GM18907 (cell line): ENCODE data around the gene RCSD1.
"Not testable (repeated sequence)": the region's sequence is repeated elsewhere in the genome, so short reads cannot be mapped to it uniquely, and the experiment has no call there.

Source experiments
- ATAC-seq: cut with Tn5 transposase; IDR thresholded peaks from one replicate; pipeline ENCODE4 v1.9.1; 2021; ENCODE audit warnings: mild to moderate bottlenecking, moderate library complexity; ENCODE audit not compliant: unreplicated experiment

RCSD1 gene

DNA sequence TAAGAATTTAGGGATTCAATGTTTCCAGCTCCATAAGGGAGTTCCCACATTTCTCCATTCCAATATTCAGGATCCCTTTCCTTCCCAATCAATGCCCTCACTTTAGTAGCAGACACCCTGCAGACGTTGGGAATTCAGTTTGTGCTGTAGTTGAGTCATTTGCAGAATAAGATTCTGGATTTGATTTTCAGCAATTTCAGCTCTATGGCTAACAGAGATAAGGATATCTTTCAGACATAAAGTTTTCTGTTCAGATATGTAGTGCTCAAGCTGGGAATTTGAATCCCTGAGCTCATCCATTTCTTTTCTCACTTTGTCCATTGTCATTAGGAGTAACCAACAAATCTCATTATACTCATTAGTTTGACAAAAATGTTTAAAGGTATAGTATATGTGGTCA lies 104.8 kb downstream of the RCSD1 start:
- no peak for ATAC-seq

DNA sequence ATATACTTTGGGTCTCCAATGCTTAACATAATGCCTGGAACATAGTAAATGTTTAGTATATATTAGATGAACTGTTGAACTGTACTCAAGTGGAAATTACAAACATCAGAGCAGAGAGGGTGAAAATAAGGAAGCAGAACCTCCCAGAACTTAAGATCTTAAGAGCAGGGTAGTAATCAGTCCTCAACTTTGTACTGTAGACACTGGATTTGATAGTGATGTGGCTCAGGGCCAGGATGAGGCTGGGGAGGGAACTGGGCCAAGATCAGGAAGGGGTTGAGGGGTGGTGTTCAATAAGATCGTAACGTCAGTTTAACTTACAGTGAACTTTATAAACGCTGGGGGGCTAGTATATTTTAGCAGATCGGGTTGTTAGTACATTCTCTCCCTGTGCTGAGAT lies 107.1 kb downstream of the RCSD1 start:
- ATAC-seq, result no peak

DNA sequence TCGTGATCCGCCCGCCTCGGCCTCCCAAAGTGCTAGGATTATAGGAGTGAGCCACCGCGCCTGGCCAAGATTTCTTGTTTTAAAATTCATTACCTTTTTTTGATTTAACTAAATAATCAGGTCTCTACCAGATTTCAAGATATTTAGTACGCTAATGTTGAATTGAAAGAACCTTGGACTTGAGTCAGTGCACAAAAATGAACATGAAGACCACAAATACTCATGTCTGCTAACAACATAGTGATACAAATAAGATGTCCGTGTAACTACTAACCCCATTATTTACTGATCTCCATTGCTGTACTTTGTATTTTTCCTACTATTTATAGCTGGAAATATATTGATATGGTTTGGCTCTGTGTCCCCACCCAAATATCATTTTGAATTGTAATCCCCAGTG lies 108.1 kb downstream of the RCSD1 start:
- ATAC-seq, result no peak

DNA sequence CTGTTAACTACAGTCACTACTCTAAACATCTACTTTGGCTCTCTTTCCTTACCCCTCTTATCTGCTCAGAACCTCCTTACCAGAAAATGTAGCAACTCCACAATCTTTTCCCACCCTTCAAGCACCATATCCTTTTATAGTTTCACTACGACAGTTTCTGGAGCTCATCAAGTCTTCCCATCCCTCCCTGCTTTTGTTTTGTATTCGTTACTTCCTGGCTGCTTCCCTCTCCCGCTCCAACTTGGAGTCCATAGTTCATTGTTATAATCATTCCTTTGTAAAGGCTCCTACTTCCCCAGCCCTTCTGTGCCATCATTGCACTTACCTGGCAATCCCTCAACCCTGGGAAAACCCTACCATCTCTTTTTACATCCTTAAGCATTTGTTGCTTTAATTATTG lies 109.7 kb downstream of the RCSD1 start:
- ATAC-seq, result no peak

DNA sequence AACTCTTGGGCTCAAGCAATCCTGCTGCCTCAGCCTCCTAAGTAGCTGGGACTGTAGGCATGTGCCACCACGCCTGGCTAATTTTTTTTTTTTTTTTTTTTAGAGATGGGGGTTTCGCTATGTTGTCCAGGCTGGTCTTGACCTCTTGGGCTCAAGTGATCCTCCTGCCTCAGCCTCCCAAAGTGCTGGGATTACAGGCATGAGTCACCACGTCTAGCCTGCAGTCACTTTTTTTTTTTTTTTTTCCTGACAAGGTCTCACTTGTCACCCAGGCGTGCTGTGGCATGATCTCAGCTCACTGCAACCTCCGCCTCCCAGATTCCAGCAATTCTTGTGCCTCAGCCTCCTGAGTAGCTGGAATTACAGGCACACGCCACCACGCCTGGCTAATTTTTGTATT lies 111.1 kb downstream of the RCSD1 start:
- not testable (repeated sequence) for ATAC-seq

DNA sequence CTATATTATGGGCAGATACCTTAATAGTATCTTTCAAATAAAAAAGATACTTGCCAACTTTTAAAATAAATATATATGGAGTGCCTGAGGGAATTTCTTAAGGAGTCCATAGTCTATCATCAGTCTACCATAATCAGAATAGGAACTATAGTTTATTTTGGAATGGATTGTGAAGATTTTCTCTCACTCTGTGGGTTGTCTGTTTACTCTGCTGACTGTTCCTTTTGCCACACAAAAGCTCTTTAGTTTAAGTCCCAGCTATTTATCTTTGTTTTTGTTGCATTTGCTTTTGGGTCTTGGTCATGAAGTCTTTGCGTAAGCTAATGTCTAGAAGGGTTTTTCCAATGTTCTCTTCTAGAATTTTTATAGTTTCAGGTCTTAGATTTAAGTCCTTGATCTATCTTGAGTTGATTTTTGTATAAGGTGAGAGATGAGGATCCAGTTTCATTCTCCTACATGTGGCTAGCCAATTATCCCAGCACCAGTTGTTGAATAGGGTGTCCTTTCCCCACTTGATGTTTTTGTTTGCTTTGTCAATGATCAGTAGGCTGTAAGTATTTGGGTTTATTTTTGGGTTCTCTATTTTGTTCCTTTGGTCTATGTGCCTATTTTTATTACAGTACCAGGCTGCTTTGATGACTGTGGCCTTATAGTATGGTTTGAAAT lies 112.5 kb downstream of the RCSD1 start:
- ATAC-seq, result not testable (repeated sequence)

DNA sequence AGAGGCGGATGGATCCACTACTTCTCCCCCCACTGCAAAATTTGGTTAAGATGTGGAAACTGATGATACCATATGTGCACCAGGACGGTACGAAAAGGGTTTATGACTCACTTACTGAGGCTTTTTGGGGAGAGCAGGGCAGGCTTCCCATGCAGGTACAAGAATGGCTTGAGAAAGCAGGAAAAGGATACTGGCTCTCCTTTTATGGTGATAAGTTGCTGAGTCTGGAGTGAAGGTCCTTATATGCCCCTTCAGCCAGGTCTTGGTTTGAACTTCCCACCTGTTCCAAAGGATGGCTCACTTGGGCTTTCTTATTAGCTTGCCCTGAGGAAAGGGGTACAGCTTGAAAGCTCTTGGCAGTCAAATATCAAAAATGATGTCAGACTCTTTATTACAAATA lies 114.9 kb downstream of the RCSD1 start:
- no peak for ATAC-seq

DNA sequence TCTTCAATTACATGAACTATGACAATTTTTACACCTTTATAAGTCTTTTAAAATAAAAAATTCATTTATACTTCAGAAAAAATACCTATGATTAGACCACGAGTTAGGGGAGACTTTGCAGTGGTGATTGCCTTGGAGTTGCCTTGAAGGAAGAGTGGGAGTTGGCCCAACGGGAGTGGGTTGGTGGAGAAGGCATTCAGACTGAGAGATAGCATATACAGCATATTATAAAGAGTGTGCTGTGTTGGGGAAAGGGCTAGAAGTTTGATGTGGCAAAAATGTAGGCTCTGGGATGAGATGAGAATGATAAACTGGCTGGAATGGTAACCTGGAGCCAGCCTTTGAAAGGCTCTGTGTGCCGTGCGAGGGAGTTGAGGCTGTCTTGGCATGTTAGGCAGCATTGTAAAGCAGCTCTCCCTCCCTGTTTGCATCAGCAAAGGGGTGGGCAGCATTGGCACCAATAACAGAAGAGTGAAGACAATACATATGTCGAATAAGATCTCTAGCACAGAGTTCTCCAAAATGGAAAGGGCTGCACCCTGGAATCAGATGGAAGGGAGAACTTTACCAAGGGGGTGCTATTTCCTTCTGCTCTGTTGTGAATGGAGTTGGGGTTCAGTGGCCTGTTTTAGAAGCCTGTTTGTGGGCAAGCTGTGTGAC lies 116.1 kb downstream of the RCSD1 start:
- ATAC-seq, result no peak

DNA sequence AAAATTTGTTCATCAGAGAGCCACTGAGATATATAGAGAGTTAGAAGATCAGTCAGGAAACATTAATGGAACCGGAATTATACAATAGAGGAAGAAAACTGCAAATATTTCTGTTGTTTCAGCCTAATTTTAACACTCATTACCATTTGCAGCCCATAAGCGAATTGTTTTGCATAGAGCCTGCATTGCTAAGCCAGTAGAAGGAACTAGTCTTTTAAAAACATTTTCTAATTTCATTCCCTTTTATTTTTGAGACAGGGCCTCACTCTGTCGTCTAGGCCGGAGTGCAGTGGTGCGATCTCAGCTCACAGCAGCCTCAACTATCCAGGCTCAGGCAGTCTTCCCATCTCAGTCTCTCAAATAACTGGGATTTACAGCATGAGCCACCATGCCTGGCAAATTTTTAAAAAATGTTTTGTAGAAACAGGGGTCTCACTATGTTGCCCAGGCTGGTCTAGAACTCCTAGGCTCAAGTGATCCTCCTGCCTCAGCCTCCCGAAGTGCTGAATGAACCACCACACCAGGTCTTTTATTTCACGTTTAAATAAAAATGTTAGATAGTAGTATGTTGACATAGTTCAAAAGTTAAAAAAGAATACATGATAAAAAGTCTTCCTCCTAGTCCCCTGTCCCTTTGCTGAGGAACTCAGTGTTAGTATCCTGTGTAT lies 117.1 kb downstream of the RCSD1 start:
- no peak for ATAC-seq

DNA sequence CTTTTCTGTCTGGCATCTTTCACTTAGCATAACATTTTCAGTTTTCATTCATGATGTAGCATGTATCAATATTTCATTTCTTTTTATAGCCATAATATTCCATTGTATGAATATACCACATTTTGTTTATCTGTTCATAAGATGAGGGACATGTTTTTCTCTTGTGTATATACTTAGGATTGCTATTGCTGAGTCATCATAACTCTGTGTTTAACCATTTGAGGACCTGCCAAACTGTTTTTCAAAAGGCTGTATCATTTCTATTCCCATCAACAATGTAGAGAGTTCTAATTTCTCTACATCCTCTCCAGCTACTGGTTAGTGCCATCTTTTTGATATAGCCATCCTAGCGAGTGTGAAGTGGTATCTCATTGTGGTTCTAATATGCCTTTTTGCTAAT lies 118.0 kb downstream of the RCSD1 start:
- no peak for ATAC-seq

DNA sequence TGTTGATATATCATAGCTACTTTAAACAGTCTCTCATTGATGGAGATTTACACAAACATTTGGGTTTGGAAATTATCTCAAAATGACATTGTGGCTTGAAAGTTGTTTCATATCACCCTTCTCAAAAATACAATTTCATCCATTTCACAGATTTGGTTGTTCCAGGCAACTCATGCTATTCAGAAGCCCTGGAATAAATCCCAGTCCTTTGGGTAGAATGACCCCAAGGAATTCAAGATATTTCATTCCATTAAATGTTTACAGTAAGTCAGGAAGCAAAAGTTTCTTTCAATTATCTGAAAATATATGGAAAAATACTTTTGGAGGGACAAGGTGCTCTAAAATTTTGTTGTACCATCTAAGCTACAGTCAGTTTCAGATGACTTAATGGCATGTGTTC lies 118.9 kb downstream of the RCSD1 start:
- no peak for ATAC-seq

DNA sequence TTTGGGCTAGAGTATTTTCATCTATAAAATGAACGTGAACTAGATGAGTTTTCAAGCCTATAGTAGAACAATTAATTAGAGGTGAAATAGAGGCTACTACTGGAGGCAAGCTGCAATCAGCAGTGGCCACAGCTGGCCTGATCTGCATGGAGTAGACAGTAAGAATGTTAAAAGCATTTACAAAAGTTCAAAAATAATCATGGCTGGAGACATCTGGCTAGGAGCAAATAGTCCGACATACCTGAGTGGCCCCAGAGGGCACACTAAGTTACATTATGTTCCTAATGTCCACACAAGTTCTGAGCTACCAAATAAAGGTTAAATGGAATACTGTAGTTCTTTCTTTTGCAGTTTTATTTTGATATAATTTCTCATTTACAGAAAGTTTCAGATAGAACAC lies 119.7 kb downstream of the RCSD1 start:
- ATAC-seq, result no peak

DNA sequence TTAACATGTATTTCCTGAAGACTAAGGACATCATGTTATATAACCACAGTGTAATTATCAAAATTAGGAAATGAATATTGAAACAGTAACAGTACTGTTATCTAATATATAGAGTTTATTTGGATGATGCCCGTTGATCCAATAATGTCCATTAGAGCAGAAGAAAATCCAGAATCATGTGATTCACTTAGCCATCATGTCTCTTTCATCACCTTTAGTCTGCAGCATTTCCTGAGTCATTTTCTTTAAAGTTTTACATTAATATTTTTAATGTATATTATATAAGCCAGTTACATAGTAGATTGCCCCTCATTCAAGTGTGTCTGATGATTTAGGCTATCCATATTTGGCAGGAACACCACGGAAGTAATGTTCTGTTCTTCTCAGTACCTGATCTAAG lies 120.6 kb downstream of the RCSD1 start:
- ATAC-seq, result no peak

DNA sequence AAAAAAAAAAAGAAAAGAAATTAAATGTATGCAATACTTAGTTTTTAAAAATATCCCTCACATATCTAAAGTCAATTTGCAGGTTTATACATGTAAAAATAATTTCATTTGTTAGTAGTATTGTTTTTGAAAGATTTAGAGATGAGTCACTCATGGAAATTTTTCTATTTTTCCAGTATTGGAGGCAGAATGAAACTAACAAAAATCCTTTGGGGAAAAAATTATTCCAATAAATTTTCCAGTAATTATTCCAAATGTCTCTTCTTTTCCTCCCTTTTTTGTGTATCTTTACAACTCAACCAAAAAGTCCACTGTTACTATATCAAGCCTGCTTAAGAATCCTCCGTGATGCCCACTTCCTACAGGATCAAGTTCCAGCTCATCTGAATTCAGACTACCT lies 121.6 kb downstream of the RCSD1 start:
- no peak for ATAC-seq

DNA sequence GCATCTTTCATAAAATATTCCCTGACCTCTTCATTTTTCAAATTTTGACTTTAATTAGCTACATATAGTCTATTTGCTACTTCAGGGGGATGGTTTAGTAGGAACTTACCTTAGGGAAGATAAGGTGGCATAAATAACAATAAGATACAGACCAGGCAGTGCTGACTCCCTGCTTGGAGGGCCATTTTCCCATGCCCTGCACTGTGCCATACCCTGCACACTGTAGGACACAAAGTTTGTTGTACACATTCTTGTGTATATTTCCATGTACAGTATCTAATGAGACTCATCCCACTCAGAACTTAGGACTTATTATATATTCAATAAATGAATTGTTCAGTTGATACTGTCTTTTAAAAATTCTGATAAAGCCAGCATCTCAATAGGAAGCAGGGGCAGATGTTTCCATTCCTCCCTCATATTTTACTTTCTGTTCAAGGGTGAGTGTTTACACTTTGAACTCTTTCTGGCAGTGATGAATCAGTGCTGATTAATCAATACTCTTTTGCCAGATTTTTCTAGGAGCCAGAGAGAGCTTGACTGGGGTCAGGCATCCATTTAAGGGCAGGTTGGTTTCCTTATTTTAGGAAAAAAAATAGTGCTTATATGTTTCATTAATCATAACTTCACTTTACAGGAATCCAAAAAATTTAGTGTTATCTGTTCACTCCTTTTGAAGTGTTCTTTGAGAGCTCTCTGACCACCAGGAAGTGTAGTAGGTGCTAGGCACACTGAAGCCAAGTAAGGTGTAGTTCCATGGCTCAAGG lies 122.4 kb downstream of the RCSD1 start:
- no peak for ATAC-seq

DNA sequence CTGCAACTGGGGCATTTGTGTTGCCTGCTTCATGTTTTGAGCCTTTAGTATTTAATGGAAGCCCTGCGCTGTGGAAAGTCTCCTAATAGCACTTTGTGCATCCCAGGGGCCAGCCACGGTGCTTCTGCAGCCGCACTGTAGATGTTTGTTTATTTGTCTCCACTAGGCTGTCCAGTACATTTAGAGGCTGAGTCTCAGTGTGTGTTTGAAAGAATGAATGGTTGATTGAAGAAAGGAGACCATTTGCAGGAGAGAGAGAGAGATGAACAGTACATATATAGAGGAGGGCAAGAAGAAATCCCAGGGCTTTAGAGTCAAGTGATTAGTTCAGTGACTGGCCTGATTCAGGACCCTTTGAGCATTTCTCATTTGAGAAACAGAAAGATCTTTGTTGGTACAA lies 125.6 kb downstream of the RCSD1 start:
- ATAC-seq, result no peak
